GM19463 (cell line): ENCODE results near the gene NFASC.

Experiments
- ATAC-seq: cut with Tn5 transposase; IDR thresholded peaks from one replicate; pipeline ENCODE4 v1.9.1; 2021; ENCODE audit warnings: mild to moderate bottlenecking, moderate library complexity; ENCODE audit not compliant: unreplicated experiment

Gene NFASC

DNA sequence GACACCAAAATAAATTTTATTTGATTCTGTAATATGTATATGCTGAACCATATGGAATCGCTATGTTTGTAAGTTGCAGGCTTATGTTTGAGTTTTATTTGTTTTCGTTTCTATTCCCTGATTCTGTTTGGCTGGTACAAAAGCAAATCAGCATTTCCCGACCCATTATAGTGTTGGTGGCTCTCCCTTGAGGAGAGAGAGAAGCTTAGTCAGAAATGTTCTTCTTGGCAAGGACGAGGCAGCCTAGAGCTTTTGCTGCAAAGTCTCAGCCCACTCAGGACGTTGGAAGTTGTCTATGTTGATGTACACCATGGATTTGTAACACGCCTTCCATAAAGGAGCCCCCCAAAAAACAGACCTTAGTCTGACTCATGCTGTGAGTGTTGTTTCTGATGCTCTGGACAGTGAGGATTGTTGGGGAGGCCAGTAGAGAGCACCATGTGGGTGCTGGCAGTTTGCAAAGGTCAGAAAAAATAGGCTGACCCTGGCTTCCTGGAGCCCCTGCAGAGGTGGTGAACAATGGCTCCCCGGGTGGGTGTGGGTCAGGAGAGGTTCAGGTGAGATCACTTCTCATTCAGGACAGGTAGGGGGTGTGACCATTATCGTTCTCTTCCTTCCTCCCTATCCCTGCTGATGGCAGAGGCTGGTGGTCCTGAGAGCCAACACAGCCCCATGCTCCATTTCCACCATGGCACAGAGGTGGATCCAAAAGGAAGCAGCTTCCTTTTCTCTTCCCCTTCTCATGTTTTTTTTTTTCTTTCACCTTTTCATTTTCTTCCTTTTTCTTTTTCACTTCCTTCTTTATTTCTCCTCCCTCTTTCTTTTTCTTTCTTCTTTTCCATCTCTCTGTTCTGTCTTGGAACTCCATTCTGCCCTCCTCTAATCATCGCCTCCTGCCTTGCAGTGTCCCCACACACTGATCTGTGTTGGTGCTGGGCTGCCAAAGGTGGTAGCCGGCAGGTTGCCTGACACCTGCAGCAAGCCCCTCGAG is 88.0 kb downstream of the NFASC start:
- ATAC-seq, result no peak

DNA sequence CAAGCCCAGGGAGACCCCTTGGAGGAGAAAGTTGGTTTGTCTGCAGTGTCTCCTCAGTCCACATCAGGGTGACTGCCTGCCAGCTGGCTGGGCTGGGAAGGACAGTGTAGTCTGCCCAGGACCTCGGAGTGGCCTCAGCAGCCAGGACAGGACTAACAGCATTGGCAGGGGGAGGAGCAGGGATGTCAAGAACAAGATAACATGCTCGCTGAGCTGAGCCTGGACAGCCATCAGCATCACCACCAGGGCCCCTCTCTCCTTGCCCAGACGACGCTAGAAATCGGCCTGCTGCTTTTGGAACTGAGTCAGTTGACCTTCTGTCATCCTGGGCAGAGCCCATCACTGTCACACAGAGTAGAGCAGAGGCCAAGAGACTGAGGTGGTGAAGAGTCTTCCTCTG is 88.7 kb downstream of the NFASC start:
- ATAC-seq, result no peak

DNA sequence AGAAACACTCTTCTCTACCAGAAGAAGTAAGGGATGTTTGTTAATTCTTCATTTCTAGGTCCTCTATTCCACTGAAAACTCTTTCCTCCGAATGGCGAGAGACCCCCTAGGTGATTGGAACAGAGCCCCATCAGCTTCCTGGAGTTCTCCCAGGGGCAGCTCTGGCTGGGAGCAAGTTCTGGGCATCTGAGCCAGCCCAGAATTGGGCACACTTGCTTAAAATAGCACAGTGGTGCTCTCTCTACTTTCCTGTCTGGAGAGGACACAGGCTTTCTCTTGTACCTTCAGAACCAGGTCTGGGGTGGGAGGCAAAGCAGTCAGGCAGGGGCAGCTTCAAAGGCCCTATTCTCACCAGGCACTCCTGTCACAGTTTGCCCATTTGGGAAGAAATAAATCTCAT is 89.2 kb downstream of the NFASC start:
- no peak for ATAC-seq

DNA sequence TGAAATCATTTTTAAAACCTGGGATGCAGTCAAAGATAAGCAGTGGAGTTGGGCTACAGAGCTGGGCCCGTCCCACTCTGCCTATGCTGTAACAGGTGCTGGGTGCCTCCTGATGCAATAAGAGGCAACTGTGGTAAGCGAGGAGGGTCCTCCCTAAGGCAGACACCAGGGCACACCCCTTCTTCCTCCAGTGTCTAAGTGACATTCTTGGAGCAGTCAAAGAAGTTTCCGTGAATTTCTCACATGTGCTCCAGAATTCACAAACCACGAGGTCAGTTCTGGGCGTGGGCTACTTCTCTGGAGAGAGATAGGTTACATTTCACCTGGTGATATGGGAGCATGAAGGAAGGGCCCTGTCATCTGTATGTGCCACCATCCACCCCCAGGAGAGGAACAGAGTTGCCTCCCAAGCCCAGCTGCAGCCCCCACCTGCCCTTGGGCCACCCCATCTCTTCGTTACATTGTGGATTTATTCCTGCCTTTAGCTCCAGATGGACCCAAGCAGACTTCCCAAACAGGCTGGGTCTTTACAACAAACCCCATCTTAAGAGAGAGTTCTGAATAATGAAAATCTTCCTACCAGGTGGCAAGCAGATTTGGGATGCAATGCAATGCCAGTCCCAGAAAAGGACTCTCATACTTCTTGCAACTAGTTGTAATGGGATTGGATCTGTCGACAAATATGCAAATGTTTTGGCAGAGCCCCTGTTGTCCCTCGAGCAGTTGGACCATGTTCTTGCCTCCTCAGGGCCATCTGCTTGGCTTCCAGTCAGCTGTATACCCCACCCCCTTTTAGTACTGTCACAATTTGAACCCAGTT is 89.9 kb downstream of the NFASC start:
- ATAC-seq, result no peak

DNA sequence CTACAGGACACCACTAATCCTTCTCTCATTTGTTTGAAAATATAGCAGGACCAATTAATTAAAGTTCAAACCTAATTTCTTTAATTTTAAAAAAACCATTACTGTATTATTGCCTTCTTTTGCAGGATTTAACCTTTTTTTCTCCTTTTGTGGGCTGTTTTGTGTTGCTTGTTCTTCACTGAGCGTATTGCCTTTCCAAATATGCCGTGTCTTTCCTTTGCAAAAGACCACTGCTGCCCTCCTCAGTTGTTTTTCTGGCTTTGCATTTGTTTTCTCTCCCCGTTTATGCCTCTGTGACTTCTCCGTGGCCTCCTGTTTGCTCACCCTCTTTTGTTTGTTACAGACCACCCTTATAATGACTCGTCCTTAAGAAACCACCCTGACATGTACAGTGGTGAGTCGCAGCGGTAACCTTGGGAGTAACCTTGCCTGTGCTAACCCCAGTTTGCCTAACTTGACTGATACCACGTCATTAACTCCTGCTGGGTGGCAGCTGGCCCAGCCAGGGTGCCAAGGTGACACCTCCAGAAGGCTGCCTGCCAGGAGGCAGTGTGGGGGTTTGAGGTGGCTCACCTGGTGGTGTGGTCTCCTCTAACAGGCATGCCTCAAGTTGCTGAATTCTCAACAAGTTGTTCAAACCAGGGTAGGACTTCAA is 91.2 kb downstream of the NFASC start:
- ATAC-seq, result no peak

DNA sequence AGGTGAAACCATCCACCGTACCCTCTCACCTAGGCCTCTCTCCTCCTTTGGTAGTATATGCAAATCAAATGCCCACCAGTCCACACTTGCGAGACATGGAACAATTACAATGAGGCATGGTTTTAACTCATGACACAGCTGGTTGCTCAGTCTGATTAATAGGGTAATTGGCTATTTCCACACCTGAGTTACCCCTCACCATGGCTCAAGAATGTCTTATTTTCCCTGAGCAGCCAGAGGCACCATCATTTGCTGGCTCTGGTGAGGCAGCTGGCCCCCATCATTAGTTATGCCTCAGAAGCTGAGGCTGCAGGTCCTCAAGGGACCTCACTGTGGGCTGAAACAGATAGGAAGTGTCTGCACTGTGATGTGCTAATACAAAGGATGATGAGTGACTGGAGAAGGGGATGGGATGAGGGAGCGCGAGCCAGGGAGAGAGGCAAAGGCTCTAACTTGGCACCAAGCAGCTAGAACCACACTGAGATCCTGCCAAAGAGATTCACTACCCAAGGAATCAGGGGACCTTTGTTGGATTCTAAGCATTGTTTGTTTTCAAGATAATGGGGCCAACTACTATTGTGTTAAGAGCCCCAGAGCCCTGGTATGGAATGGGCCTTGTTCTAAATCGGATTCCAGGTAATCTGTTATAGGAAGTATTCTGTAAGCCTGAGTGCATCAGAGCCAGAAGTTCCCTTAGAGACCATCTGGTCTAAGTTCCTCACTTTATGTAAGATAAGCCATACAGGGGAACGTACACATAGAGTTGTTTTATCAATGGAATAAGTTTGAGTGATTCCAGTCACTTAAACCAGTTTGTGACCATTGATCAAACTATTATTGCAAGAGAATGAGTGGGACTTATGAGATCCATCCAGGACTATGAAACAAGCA is 92.3 kb downstream of the NFASC start:
- no peak for ATAC-seq

DNA sequence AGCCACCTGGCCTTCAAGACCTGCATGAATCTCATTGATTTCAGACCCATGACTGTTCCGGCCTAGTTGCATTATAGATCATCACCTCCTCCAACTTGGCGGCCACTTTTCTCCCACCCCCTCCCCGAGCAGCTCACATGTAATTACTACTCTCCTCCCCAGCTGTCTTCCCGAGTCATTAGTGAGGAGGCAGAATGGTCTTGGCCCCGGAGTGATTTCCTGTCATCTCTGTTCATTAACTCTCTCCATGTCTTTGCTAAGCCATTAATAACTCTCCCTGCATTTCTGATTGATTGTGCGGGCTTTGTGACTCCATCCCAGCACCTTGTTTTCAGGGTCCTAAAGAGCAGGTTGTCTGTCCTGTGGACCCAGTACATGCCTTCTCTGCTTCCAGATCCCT is 96.8 kb downstream of the NFASC start:
- ATAC-seq, result no peak

DNA sequence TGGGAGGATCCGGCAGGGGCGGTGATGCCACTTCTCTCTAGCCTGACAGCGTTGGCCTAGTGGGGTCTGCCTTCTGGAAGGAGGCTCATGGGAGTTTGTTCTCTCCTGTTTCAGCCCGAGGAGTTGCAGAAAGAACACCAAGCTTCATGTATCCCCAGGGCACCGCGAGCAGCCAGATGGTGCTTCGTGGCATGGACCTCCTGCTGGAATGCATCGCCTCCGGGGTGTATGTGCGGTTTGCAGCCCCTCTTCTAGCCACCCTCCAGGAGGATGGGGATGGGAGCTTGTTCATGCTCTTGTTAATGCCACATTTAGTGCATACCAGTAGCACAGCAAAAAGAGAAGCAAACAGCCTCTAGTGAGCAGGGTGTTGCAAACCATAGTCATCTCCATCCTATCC is 97.5 kb downstream of the NFASC start:
- no peak for ATAC-seq

DNA sequence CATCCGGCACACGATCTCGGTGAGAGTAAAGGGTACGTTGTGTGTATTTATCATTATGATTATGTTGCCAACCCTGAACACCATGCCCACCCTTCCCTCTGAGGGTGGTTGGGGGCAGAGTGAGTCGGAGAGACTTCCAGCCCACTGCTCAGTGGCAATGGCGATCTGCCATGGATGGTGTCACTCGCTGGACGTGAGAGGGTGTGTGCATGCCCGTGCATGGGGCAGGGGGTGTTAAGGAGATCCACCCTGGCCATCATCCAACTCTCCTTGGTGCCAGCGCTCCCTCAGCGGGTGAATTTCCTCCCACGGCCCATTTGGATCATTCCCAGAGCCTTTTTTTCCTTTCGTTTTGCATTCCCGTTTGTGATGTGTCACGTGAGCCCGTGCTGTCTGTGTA is 98.3 kb downstream of the NFASC start:
- no peak for ATAC-seq

DNA sequence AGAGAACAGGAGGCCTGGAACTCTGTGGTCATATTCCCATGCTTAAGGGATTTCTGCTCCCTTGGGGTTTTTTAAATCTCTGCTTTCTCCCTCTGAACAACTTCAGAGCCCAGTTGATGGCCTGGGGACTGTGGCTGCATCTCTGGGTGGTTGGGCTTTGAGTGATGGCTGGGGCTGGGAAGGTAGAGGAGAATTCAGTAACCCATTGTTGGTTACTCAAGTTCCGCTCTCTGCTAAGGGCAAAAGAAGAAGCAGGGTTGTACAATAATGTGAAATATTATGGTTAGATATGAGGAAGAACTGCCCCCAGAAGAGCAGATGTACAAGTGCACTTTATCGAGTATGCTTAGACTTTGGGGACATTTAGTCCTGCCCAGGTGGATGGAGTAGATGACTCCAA is 100.3 kb downstream of the NFASC start:
- no peak for ATAC-seq

DNA sequence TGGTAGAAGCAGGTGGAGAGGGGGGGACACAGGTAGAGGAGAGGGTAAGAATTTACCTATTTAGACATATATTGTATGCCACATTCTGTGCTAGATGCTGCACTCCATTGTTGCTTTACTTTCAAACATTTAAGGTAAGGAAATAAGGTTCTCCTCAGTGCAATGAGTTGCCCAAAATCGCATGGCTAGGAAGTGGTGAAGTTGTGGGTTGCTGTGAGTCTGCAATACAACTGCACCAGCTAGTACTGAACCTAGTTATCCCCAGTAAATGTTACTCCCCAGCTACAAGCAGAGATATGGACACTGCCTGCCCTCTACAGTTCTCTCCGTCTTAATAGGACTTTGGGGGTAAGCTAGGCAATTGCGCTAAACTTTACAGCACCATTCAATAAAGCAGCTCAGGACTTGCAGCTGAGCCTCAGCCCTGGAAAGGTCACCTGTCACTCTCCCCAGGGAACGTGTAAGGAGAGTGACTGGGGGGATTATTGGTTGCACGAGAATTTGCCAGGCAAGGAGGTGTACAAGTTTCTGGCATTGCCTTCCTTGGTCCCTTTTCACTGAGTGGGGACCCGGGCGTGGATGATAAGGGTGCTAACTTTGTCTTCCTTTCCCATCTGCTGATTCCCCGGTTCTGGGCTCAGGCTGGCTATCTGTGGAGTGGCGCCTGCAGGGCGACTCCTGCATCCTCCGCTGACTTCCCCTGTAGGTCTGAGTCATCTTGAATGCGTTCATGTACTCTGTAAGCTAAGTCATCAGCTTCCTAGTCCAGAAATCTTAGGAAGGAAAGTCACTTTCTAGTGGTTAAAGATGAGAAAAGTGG is 101.1 kb downstream of the NFASC start:
- ATAC-seq, result no peak

DNA sequence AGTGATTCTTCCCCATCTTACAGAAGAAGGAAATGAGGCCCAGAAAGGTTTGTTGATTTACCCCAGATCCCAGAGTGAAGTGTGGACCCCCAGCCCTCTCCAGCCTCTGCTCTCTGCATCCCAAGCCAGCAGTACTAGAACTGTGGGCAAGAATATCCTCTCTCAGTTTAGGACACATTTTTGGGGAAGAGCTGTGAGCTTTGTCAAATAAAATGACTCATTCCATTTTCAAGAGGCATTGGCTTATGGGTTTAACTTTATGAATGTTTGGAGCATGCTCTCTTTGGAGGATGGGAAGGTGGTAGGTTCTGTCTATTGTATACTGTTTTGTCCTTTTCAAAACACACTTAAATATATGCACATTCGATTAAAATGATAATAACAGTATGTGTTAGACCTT is 101.8 kb downstream of the NFASC start:
- ATAC-seq, result no peak

DNA sequence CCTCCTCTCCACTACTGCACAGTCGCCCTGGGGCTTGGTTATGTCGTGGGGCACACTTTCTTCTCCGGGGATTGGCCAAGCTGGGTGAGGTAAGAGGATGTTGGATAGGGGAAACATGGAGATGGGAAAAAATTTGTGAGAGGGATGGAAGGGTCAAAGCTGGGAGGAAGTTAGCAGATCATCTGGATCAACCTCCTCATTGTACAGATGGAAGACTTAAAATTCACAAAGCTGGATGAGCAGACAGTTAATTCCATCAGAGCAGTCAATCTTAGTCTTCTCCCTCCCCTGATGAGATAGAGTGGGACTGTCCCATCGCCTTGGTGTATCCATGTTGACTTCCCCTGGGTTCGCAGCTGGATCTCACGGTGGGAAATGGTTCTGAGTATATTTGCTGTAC is 102.8 kb downstream of the NFASC start:
- ATAC-seq, result no peak

DNA sequence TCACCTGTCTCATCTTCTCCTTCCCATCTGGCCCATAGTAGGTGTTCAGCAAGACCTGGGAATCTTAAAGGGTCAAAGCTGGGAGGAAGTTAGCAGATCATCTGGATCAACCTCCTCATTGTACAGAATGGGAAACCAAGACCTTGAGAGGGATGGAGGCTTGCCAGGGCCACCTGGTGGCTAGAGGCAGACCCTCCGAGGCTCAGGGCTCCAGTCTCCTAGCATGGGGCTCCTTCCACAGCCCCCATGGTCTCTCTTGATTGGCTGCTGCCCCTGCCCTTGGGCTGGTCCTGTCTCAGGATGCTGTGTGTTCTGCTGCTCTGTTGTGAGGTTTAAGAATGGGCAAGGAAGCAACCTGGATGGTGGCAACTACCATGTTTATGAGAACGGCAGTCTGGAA is 103.7 kb downstream of the NFASC start:
- ATAC-seq, result no peak

DNA sequence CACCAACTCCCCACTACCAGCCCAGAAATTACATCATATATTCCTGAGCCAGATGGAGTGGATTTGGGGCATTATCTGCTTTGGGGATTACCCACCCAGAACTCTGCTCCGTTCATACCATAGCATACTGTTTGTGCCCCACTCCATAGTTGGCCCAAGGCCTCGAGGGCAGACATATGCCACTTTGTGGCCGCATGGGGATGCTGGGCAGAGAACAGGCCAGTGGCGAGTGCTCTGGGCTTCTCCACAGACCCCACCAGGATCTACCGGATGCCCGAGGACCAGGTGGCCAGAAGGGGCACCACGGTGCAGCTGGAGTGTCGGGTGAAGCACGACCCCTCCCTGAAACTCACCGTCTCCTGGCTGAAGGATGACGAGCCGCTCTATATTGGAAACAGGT is 104.4 kb downstream of the NFASC start:
- no peak for ATAC-seq

DNA sequence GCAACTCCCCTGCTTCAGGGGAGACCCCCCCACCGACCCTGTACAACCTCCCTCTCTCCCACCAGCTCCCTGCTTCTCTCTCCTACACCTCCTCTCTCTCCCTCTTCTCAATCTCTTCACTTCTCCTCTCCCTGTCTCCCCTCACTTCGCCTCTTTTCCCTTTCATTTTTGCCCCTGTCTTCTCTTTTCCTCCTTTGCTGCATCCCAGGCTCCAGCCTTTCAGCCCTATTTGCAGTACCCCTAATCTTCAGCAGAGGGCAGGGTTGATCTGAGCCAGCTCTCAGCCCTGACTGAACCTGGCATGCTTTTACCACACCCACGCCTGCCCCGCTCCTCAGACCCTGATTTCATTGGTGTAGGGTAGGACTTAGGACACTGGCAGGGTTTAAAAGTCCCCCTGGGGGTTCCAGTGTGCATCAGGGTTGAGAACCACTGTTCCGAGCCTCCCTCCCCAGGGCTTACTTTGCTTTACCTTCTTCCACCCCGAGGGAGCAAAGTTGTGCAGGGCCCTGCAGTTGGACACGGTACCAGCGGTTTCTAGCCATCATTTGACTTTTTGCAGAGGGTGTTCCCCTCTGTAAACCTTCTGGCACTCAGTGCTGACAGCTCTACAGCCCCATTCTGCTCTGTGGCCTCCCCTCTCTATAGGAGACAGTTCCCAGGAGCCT is 105.0 kb downstream of the NFASC start:
- no peak for ATAC-seq

DNA sequence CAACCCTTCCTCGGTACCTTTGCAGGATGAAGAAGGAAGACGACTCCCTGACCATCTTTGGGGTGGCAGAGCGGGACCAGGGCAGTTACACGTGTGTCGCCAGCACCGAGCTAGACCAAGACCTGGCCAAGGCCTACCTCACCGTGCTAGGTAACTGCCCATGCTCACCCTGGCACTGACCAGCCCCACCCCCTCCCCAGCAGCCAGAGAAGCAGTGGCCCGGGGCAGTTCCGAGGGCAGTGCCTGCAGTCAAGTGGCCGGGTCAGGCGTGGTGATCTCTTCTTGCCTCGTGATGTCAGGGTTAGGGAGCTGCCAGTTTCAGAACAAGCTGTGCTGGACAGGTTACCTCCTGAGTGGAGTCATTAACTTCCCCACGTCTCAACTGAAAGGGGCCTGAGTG is 106.0 kb downstream of the NFASC start:
- no peak for ATAC-seq

DNA sequence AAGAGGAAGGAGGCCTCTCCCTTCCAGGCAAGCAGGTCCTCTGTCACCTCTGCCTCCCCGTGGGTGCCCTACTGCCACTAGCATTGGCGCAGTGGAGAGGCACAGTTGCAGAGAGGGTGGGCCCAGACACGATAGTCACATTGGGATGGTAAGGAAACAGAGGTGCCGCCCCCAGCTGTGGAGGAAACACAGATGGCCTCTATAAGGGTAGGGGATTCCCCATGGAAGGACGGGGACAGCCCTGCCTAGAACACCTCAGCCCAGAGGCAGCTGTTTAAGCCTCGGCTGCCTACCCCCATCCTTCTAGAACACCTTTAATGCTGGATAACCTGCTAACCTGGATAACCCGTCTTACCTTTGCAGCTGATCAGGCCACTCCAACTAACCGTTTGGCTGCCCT is 106.7 kb downstream of the NFASC start:
- no peak for ATAC-seq

DNA sequence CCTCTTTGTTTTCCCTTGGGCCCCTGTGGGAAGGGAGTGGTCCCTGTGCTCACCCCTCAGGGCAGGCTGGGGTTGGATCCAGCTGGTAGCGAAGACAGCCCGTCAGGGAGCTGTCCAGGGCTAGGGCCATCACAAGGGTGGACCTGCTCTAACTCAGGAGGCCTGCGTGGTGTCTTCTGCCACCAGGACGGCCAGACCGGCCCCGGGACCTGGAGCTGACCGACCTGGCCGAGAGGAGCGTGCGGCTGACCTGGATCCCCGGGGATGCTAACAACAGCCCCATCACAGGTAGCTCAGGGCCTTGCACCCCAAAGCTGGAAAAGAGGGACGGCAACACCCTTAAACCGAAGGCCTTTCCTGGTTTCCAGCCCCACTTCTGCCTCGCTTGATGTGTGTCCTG is 108.1 kb downstream of the NFASC start:
- ATAC-seq, result no peak
